Vagina (tissue), 2 donors: ENCODE results near the gene SOX9. TPM values are rescaled to one million over a fixed set of nuclear protein-coding genes. Genes with fewer than 3 reads are reported as not detected.

Experiments
- DNase-seq, 2 donors: peaks; one replicate each; pipeline ENCODE4 v3.0.0-alpha.2; 2017; ENCODE audit errors: extremely low spot score in 2 of 2
- H3K27ac ChIP-seq: fragments of 200-600 bp; sonication (generic); one replicate; pipeline ENCODE4 v1.5.1; 2019
- H3K27me3 ChIP-seq: fragments of 200-600 bp; sonication (generic); one replicate; pipeline ENCODE4 v1.5.1; 2019
- H3K36me3 ChIP-seq, 2 donors: fragments of 200-600 bp; sonication (generic); one replicate each; pipeline ENCODE4 v1.5.1; 2017 to 2019
- H3K4me1 ChIP-seq: fragments of 200-600 bp; sonication (generic); one replicate; pipeline ENCODE4 v1.5.1; 2019
- H3K4me3 ChIP-seq, 2 donors: fragments of 200-600 bp; sonication (generic); 1 replicate in 1 of 2; 2 replicates in 1 of 2; pipeline ENCODE4 v1.5.1; 2016 to 2019
- H3K9me3 ChIP-seq: fragments of 200-600 bp; sonication (generic); one replicate; pipeline ENCODE4 v1.5.1; 2019
- POLR2A ChIP-seq, 2 donors: fragments of 450-650 bp; IDR thresholded peaks; one replicate each; pipeline ENCODE4 v1.6.1; 2017; ENCODE audit warnings: antibody characterized with exemption in 2 of 2, mild to moderate bottlenecking in 2 of 2, moderate library complexity in 2 of 2
- POLR2AphosphoS5 ChIP-seq, 2 donors: sonication (generic); formaldehyde crosslinking; IDR thresholded peaks; one replicate each; pipeline ENCODE4 v1.9.0; 2017; ENCODE audit warnings: antibody characterized with exemption in 2 of 2, mild to moderate bottlenecking in 2 of 2, low read depth in 1 of 2; ENCODE audit not compliant: insufficient read depth in 1 of 2
- intact Hi-C: fragments of 100-400 bp; cut with DNase I; formaldehyde crosslinking; loops from one replicate; pipeline ENCODE4 v1.15.1; 2023
- total RNA-seq: library from RNA; depleted of rRNA; stranded (reverse); fragments of >200 nt; gene quantifications from one replicate; pipeline ENCODE4 v1.2.3, GENCODE V29; 2016
- TF ChIP-seq, protein P1 (sequence below), 3 experiments: fragments of 450-650 bp in 2 of 3; fragments of 200-600 bp in 1 of 3; sonication (generic) in 1 of 3; IDR thresholded peaks; one replicate each; pipeline ENCODE4 v1.5.1; 2017 to 2019; ENCODE audit warnings: antibody characterized with exemption in 3 of 3, mild to moderate bottlenecking in 2 of 3, moderate library complexity in 2 of 3

SOX9 gene
- total RNA-seq, 1 donor from 2014 or later = 22.8 TPM

DNA sequence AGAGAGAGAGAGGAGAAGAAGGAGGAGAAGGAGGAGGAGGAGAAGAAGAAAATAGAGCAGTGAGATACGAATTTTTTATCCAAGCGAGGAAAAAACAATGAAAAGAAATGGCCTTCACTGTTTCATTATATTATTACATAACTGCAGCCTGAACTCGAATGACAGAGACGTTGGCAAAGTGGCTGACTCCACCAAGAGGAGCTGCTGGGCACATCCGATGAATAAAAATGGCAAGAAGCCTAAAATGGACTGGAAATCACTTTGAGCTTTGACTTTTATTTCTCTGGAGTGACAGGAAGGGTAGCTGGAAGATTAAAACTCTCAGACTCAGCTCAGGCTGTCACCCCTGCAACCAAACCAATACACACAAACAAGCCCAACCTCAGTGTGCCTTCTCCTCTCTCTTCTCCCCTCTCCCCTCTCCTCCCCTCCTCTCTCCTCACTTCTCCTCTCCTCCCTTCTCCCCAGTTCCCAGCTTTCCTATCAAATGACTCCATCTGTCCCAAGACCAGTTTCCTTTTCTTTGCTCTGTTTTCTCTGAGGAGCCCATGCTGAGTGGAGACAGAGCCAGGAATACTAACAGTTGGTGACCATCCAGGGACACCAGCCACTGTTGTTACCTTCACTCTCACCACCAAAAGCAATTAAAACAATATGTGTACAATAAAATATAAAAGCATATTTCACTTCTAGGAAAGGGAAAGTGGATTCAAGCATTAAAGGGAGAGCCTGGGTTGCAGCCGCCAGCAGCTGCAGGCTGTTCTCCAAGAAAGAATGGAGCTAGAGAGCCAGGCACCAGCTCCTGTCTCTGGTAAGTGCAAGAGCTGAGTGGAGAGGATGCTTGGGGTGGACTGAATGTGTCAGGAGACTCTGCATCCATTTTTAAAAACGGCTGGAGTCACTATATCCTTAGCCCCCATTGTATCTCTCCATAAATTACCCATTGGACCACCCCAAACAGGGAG is 51.2 kb downstream of the SOX9 start:
- Histone ChIP-seq H3K4me3 (no peak overlapping the region), H3K27ac (no peak overlapping the region), H3K4me1 (no peaks in the 10 kb centered on the region), H3K36me3 (no peaks in the 10 kb centered on the region), H3K27me3 (no peaks in the 10 kb centered on the region), H3K9me3 (no peaks in the 10 kb centered on the region)
- intact Hi-C loops = no loop called here
- TF ChIP-seq, protein P1, sequence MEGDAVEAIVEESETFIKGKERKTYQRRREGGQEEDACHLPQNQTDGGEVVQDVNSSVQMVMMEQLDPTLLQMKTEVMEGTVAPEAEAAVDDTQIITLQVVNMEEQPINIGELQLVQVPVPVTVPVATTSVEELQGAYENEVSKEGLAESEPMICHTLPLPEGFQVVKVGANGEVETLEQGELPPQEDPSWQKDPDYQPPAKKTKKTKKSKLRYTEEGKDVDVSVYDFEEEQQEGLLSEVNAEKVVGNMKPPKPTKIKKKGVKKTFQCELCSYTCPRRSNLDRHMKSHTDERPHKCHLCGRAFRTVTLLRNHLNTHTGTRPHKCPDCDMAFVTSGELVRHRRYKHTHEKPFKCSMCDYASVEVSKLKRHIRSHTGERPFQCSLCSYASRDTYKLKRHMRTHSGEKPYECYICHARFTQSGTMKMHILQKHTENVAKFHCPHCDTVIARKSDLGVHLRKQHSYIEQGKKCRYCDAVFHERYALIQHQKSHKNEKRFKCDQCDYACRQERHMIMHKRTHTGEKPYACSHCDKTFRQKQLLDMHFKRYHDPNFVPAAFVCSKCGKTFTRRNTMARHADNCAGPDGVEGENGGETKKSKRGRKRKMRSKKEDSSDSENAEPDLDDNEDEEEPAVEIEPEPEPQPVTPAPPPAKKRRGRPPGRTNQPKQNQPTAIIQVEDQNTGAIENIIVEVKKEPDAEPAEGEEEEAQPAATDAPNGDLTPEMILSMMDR (IDR thresholded peaks at IDR 0.05) = no peak
- TF ChIP-seq POLR2A (IDR thresholded peaks at IDR 0.05) (no peak), POLR2AphosphoS5 (IDR thresholded peaks at IDR 0.05; ENCODE audit: insufficient read depth in 1 of 2, low read depth in 1 of 2) (no peak)
- DNase-seq = no peak

DNA sequence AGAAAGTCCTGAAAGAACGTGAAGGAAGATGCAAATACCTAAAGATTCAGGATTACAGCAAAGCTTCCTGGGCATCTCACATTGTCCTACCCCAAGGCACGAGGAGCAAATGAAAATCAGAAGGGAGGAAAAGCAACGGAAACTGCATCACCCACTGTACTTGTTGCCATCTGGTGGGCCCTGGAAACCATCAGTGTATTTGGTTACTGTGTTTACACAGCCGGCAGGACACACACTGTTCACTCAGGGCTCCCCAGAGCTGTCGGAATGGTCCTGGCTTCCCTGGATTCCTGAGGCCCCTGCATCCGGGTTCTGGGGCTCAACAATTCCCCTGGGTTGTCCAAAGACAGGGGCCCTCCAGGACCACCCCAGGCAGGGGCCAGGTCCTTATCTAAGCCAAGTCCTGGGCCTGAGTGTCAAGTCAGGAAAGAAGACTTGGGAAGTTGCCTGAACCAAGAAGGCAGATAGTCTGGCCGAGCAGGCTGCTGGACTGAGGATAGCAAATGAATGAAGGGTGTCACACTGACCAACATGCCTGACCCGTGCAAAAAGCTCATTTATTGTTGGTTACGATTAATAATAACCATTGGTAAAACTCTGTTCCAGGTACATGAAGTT is 52.8 kb downstream of the SOX9 start:
- TF ChIP-seq POLR2A (IDR thresholded peaks at IDR 0.05) (no peak), POLR2AphosphoS5 (IDR thresholded peaks at IDR 0.05; ENCODE audit: insufficient read depth in 1 of 2, low read depth in 1 of 2) (no peak)
- TF ChIP-seq, protein P1 (IDR thresholded peaks at IDR 0.05) = no peak
- Histone ChIP-seq H3K9me3 (no peaks in the 10 kb centered on the region), H3K27ac (no peak overlapping the region), H3K36me3 (no peaks in the 10 kb centered on the region), H3K4me1 (no peaks in the 10 kb centered on the region), H3K4me3 (no peak overlapping the region), H3K27me3 (no peaks in the 10 kb centered on the region)
- intact Hi-C loops = no loop called here
- no peak for DNase-seq

DNA sequence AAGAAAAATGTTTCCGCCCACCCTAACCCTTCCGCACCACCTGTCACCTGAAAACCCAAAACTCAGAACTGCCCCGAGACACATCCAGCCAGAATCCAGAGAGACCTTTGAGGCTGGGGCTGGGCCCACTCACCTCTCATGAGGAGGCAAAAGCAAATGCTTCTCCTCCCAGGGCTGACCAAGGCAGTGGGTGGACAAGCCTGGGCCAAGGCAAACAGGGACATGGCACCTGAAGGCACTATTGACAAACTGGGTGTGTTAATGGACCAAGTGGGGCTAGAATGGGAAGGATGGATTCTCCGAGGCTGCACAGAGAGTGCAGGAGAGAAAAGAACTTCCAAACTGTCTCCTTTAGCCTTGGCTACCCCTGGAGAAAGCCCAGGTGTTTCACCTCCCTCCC is 54.4 kb downstream of the SOX9 start:
- no peak for DNase-seq
- Histone ChIP-seq H3K27me3 (no peaks in the 10 kb centered on the region), H3K4me1 (no peaks in the 10 kb centered on the region), H3K36me3 (no peaks in the 10 kb centered on the region), H3K9me3 (no peaks in the 10 kb centered on the region), H3K27ac (no peak overlapping the region), H3K4me3 (no peak overlapping the region)
- TF ChIP-seq POLR2AphosphoS5 (IDR thresholded peaks at IDR 0.05; ENCODE audit: insufficient read depth in 1 of 2, low read depth in 1 of 2) (no peak), POLR2A (IDR thresholded peaks at IDR 0.05) (no peak)
- TF ChIP-seq, protein P1 (IDR thresholded peaks at IDR 0.05) = no peak
- intact Hi-C loops = no loop called here
